ENCODE data around the gene MEF2D. TPM values are rescaled to one million over a fixed set of nuclear protein-coding genes. Genes with fewer than 3 reads are reported as not detected.

MEF2D gene
- total RNA-seq, 6 donors from 2014 or later = 42.7 to 146 (median 58.7) TPM

GRCh38 chr1:156471496-156472490, 28.8 kb downstream of the MEF2D start:
- no peak overlapping the region for H3K4me3 ChIP-seq
- 67 to 70% methylated on average over 5 to 9 of the region's 9 CpGs for WGBS, 2 donors
- H3K27me3 ChIP-seq = no peaks in the 10 kb centered on the region
- H3K4me1 ChIP-seq = peaks cover 8 to 30% (median 18%) of the 10 kb centered on the region in 4 donors
- peak in 1 of 2 donors; percentile 78 for DNase-seq
- H3K36me3 ChIP-seq = peaks cover 61 to 100% (median 93%) of the 10 kb centered on the region in 4 donors
- TF ChIP-seq EP300 (IDR thresholded peaks at IDR 0.05) (peak in 1 of 4 donors; percentile 50), POLR2AphosphoS5 (IDR thresholded peaks at IDR 0.05) (peak; percentile 23 to 38), CTCF (IDR thresholded peaks at IDR 0.05) (no peak), POLR2A (IDR thresholded peaks at IDR 0.05) (peak in 1 of 4 donors; percentile 19)
- peak; percentile 21 to 80 for ATAC-seq (ENCODE audit: low FRiP score in 2 of 2)
- H3K9me3 ChIP-seq = no peaks in the 10 kb centered on the region
- peak overlapping the region; percentile 55 to 78 (median 74) for H3K27ac ChIP-seq

- WGBS, 2 donors = 85 to 96% methylated on average over 1 of the region's 1 CpG
- no peak for TF ChIP-seq EP300 (IDR thresholded peaks at IDR 0.05)
- TF ChIP-seq CTCF (IDR thresholded peaks at IDR 0.05) = no peak
- TF ChIP-seq POLR2A (IDR thresholded peaks at IDR 0.05) = no peak
- no peak for TF ChIP-seq POLR2AphosphoS5 (IDR thresholded peaks at IDR 0.05)
- peak overlapping the region in 1 of 4 donors; percentile 74 for H3K27ac ChIP-seq
- peaks cover 14 to 40% (median 28%) of the 10 kb centered on the region in 4 donors for H3K4me1 ChIP-seq
- H3K9me3 ChIP-seq = no peaks in the 10 kb centered on the region
- H3K27me3 ChIP-seq = no peaks in the 10 kb centered on the region
- ATAC-seq (ENCODE audit: low FRiP score in 2 of 2) = no peak
- no peak overlapping the region for H3K4me3 ChIP-seq
- peaks cover 48 to 100% (median 92%) of the 10 kb centered on the region in 4 donors for H3K36me3 ChIP-seq
- no peak for DNase-seq
Measured at GRCh38 chr1:156470473-156470872, 30.1 kb downstream of the MEF2D start.

GRCh38 chr1:156468693-156469345, 31.8 kb downstream of the MEF2D start:
- peak overlapping the region in 1 of 4 donors; percentile 5 for H3K27ac ChIP-seq
- TF ChIP-seq POLR2A (IDR thresholded peaks at IDR 0.05) (no peak), EP300 (IDR thresholded peaks at IDR 0.05) (no peak), POLR2AphosphoS5 (IDR thresholded peaks at IDR 0.05) (no peak), CTCF (IDR thresholded peaks at IDR 0.05) (no peak)
- no peak for ATAC-seq (ENCODE audit: low FRiP score in 2 of 2)
- no peak for DNase-seq
- no peak overlapping the region for H3K4me3 ChIP-seq
- 91 to 93% methylated on average over 4 to 6 of the region's 6 CpGs for WGBS, 2 donors
- no peaks in the 10 kb centered on the region for H3K9me3 ChIP-seq
- no peaks in the 10 kb centered on the region for H3K27me3 ChIP-seq
- H3K4me1 ChIP-seq = peaks cover 26 to 56% (median 45%) of the 10 kb centered on the region in 4 donors
- H3K36me3 ChIP-seq = peaks cover 31 to 93% (median 77%) of the 10 kb centered on the region in 4 donors

- H3K27ac ChIP-seq = peak overlapping the region in 1 of 4 donors; percentile 14
- WGBS, 2 donors = 91 to 93% methylated on average over 17 to 18 of the region's 18 CpGs
- no peak for ATAC-seq (ENCODE audit: low FRiP score in 2 of 2)
- peaks cover 22 to 84% (median 68%) of the 10 kb centered on the region in 4 donors for H3K36me3 ChIP-seq
- no peak for DNase-seq
- TF ChIP-seq POLR2AphosphoS5 (IDR thresholded peaks at IDR 0.05) = no peak
- no peaks in the 10 kb centered on the region for H3K9me3 ChIP-seq
- no peak overlapping the region for H3K4me3 ChIP-seq
- H3K4me1 ChIP-seq = peaks cover 29 to 57% (median 47%) of the 10 kb centered on the region in 4 donors
- H3K27me3 ChIP-seq = no peaks in the 10 kb centered on the region
Measured at GRCh38 chr1:156467906-156468305, 32.7 kb downstream of the MEF2D start.

GRCh38 chr1:156467385-156467784, 33.2 kb downstream of the MEF2D start:
- peak overlapping the region in 1 of 4 donors; percentile 14 for H3K27ac ChIP-seq
- ATAC-seq (ENCODE audit: low FRiP score in 2 of 2) = no peak
- no peaks in the 10 kb centered on the region for H3K27me3 ChIP-seq
- DNase-seq = no peak
- 73 to 76% methylated on average over 9 of the region's 9 CpGs for whole genome bisulfite sequencing, 2 donors
- no peak overlapping the region for H3K4me3 ChIP-seq
- TF ChIP-seq CTCF (IDR thresholded peaks at IDR 0.05) (no peak), POLR2AphosphoS5 (IDR thresholded peaks at IDR 0.05) (no peak), POLR2A (IDR thresholded peaks at IDR 0.05) (no peak), EP300 (IDR thresholded peaks at IDR 0.05) (no peak)
- peaks cover 22 to 79% (median 64%) of the 10 kb centered on the region in 4 donors for H3K36me3 ChIP-seq
- no peaks in the 10 kb centered on the region for H3K9me3 ChIP-seq
- H3K4me1 ChIP-seq = peaks cover 27 to 52% (median 44%) of the 10 kb centered on the region in 4 donors
